PC-3 (cell line): ENCODE results near the gene MAD1L1. TPM values are rescaled to one million over a fixed set of nuclear protein-coding genes. Genes with fewer than 3 reads are reported as not detected.

Source experiments
- ATAC-seq: fragments of 200-7000 bp; cut with Tn5 transposase; 2 replicates; pipeline ENCODE4 v1.9.1; 2020; ENCODE audit warnings: mild to moderate bottlenecking, moderate library complexity
- BruUV-seq: library from RNA; stranded (reverse); fragments of 400-500 nt; replicated peaks from 2 replicates; lab custom pipeline; 2021; lab: Mats Ljungman, UMichigan
- CTCF ChIA-PET: fragments of 300-600 bp; sonication (Branson Sonifier 250); formaldehyde crosslinking; loops from one replicate; lab custom pipeline; 2022; ENCODE audit warnings: antibody characterized with exemption; lab: Charles Lee
- POLR2A ChIA-PET: fragments of 300-600 bp; sonication (Branson Sonifier 250); formaldehyde crosslinking; loops from one replicate; lab custom pipeline; 2022; ENCODE audit warnings: antibody characterized with exemption; ENCODE audit not compliant: unreplicated experiment; lab: Charles Lee
- DNase-seq: peaks from one replicate; pipeline ENCODE4 v3.0.0-alpha.2; 2015
- H2AFZ ChIP-seq: fragments of 300-600 bp; sonication (generic); 2 replicates; pipeline ENCODE4 v1.6.0; 2016; ENCODE audit warnings: antibody characterized with exemption, low read length
- H3F3A ChIP-seq: fragments of 300-600 bp; sonication (generic); one replicate; pipeline ENCODE4 v1.6.0; 2017; ENCODE audit warnings: antibody characterized with exemption, low read length, control low read depth, mild to moderate bottlenecking; ENCODE audit not compliant: unreplicated experiment
- H3K27ac ChIP-seq: fragments of 300-600 bp; sonication (generic); 2 replicates; pipeline ENCODE4 v1.5.1; 2016; ENCODE audit warnings: mild to moderate bottlenecking, low read length
- H3K27me3 ChIP-seq: fragments of 300-600 bp; sonication (generic); 2 replicates; pipeline ENCODE4 v1.6.1; 2016; ENCODE audit warnings: low read length, mixed read lengths
- H3K36me3 ChIP-seq: fragments of 300-600 bp; sonication (generic); 2 replicates; pipeline ENCODE4 v1.6.1; 2016; ENCODE audit warnings: low read depth, mixed run types, low read length, mixed read lengths
- H3K4me1 ChIP-seq: fragments of 300-600 bp; sonication (generic); 2 replicates; pipeline ENCODE4 v1.5.1; 2016; ENCODE audit warnings: low read length; ENCODE audit not compliant: insufficient read depth
- H3K4me2 ChIP-seq: fragments of 300-600 bp; sonication (generic); 2 replicates; pipeline ENCODE4 v1.6.0; 2016; ENCODE audit warnings: low read length
- H3K4me3 ChIP-seq: fragments of 300-600 bp; sonication (generic); 2 replicates; pipeline ENCODE4 v1.5.1; 2016; ENCODE audit warnings: mild to moderate bottlenecking, low read length, mixed read lengths
- H3K79me2 ChIP-seq: fragments of 300-600 bp; sonication (generic); 2 replicates; pipeline ENCODE4 v1.6.1; 2017; ENCODE audit warnings: low read length, mixed read lengths
- H3K9ac ChIP-seq: fragments of 300-600 bp; sonication (generic); 2 replicates; pipeline ENCODE4 v1.6.0; 2016; ENCODE audit warnings: mild to moderate bottlenecking, low read length
- H3K9me2 ChIP-seq: fragments of 300-600 bp; sonication (generic); replicated peaks from 2 replicates; pipeline ENCODE4 v1.6.1; 2016; ENCODE audit warnings: mixed run types, low read length, mixed read lengths
- H3K9me3 ChIP-seq: fragments of 300-600 bp; sonication (generic); 2 replicates; pipeline ENCODE4 v1.6.1; 2016; ENCODE audit warnings: low read length, mixed read lengths
- H4K20me1 ChIP-seq: fragments of 300-600 bp; sonication (generic); 2 replicates; pipeline ENCODE4 v1.6.1; 2016; ENCODE audit warnings: low read length, mixed read lengths
- EZH2 ChIP-seq: fragments of 300-600 bp; sonication (generic); IDR thresholded peaks from one replicate; pipeline ENCODE4 v1.6.1; 2017; ENCODE audit warnings: antibody characterized with exemption, mild to moderate bottlenecking, low read length; ENCODE audit not compliant: unreplicated experiment
- EZH2phosphoT487 ChIP-seq: fragments of 300-600 bp; sonication (generic); IDR thresholded peaks from 2 replicates; pipeline ENCODE4 v1.6.1; 2018; ENCODE audit warnings: mild to moderate bottlenecking, antibody characterized with exemption, low read length, borderline replicate concordance
- intact Hi-C: fragments of 100-400 bp; cut with micrococcal nuclease; formaldehyde crosslinking; loops from 2 replicates; pipeline ENCODE4 v1.9.0; 2023
- total RNA-seq: library from RNA; depleted of rRNA; stranded (reverse); fragments of >200 nt; gene quantifications from 2 replicates; pipeline ENCODE4 v1.2.3, GENCODE V29; 2014
- TF ChIP-seq, protein P1 (sequence below): fragments of 300-600 bp; sonication (generic); conservative IDR thresholded peaks from 2 replicates; pipeline ENCODE4 v1.5.1; 2017; ENCODE audit warnings: antibody characterized with exemption, low read depth, mild to moderate bottlenecking, low read length

MAD1L1 gene
- total RNA-seq, 1 experiment from 2014 or later, result 88.4 TPM

DNA sequence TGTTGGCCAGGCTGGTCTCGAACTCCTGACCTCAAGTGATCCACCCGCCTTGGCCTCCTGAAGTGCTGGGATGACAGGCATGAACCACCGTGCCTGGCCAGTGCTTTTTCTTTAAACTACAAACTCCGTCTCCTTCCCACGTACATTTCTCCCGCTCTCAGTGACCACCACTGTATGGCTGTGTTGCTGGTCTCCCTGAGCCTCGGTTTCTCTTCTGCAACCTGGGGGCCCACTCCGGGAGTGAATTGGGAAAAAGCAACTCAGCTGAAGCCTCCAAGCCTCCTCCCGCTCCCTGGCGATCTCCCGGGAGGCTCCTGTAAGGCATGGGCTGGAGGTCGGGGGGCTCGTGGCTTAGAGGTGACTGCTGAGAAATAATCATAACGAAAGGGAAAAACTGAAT, 426.4 kb downstream of the MAD1L1 start:
- CTCF ChIA-PET, result no interaction called here
- Histone ChIP-seq H3K27me3 (no peaks in the 10 kb centered on the region), H2AFZ (no peak overlapping the region), H3K4me3 (no peak overlapping the region), H4K20me1 (no peaks in the 10 kb centered on the region), H3K27ac (no peak overlapping the region), H3K9ac (no peak overlapping the region), H3K36me3 (no peaks in the 10 kb centered on the region), H3K79me2 (no peaks in the 10 kb centered on the region), H3K9me3 (no peaks in the 10 kb centered on the region), H3K9me2 (no peaks in the 10 kb centered on the region), H3K4me1 (no peaks in the 10 kb centered on the region), H3F3A (no peaks in the 10 kb centered on the region), H3K4me2 (no peak overlapping the region)
- DNase-seq, result no peak
- no TSS peak for BruUV-seq
- POLR2A ChIA-PET, result no interaction called here
- intact Hi-C loops, result no loop called here
- TF ChIP-seq EZH2 (no peak), EZH2phosphoT487 (no peak)
- TF ChIP-seq, protein P1, sequence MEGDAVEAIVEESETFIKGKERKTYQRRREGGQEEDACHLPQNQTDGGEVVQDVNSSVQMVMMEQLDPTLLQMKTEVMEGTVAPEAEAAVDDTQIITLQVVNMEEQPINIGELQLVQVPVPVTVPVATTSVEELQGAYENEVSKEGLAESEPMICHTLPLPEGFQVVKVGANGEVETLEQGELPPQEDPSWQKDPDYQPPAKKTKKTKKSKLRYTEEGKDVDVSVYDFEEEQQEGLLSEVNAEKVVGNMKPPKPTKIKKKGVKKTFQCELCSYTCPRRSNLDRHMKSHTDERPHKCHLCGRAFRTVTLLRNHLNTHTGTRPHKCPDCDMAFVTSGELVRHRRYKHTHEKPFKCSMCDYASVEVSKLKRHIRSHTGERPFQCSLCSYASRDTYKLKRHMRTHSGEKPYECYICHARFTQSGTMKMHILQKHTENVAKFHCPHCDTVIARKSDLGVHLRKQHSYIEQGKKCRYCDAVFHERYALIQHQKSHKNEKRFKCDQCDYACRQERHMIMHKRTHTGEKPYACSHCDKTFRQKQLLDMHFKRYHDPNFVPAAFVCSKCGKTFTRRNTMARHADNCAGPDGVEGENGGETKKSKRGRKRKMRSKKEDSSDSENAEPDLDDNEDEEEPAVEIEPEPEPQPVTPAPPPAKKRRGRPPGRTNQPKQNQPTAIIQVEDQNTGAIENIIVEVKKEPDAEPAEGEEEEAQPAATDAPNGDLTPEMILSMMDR, result no peak
- no peak for ATAC-seq

DNA sequence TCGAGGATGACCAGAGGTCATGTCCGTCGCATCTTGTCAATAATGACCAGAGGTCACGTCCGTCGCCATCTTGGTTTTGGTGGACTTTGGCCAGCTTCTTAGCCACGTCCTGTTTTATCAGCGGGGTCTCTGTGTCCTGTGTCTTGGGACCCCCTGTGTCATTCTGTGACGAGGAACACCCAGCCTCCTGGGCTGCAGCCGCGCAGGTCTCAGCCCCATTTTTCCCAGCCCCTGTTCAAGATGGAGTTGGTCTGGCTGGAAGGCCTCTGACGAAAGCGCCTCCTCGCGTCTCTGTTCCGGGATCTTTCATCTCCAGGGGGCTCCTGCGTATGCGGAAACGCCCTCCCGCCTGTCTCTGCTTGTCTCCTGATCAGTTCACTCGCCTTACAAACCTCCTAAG, 428.4 kb downstream of the MAD1L1 start:
- no peaks in the 10 kb centered on the region for H3K4me1 ChIP-seq
- no peaks in the 10 kb centered on the region for H3F3A ChIP-seq
- no peaks in the 10 kb centered on the region for H3K9me2 ChIP-seq
- DNase-seq (no peak), ATAC-seq (no peak)
- no peaks in the 10 kb centered on the region for H4K20me1 ChIP-seq
- ChIA-PET CTCF (no interaction called here), POLR2A (interaction anchor here (0.6 kb wide), 1 partner anchor 9 kb away, joined by 5 read pairs; no protein-coding TSS in a partner anchor)
- no peak overlapping the region for H2AFZ ChIP-seq
- H3K9me3 ChIP-seq, result no peaks in the 10 kb centered on the region
- H3K79me2 ChIP-seq, result no peaks in the 10 kb centered on the region
- no peak overlapping the region for H3K9ac ChIP-seq
- no peak overlapping the region for H3K4me3 ChIP-seq
- H3K27me3 ChIP-seq, result no peaks in the 10 kb centered on the region
- no peaks in the 10 kb centered on the region for H3K36me3 ChIP-seq
- intact Hi-C loops, result no loop called here
- H3K4me2 ChIP-seq, result no peak overlapping the region
- TF ChIP-seq EZH2phosphoT487, result no peak
- no peak for TF ChIP-seq EZH2
- TF ChIP-seq, protein P1, result no peak
- H3K27ac ChIP-seq, result no peak overlapping the region
- BruUV-seq, result no TSS peak

DNA sequence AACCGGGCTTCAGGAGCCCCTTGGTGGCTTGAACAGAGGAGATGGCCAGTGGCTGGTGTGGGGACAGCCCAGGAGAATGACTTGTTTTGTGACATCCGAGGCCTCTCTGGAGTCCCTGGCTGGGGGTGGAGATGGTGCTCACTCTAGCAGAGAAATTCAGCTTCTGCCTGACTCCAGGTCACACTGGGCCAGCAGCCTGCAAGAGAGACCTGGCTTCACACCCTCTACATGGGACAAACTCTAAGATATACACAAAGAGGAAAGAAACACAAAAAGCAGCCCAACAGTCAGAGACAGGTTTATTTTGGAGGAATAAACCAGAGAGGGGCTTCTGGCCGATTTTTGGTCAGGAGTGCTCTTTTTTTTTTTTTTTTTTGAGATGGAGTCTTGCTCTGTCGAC, 429.8 kb downstream of the MAD1L1 start:
- Histone ChIP-seq H3K79me2 (no peaks in the 10 kb centered on the region), H3F3A (no peaks in the 10 kb centered on the region), H3K9ac (no peak overlapping the region), H3K4me1 (no peaks in the 10 kb centered on the region), H3K4me3 (no peak overlapping the region), H3K9me3 (no peaks in the 10 kb centered on the region), H3K27me3 (no peaks in the 10 kb centered on the region), H2AFZ (no peak overlapping the region), H4K20me1 (no peaks in the 10 kb centered on the region), H3K4me2 (no peak overlapping the region), H3K27ac (no peak overlapping the region), H3K36me3 (no peaks in the 10 kb centered on the region), H3K9me2 (no peaks in the 10 kb centered on the region)
- POLR2A ChIA-PET, result no interaction called here
- TF ChIP-seq EZH2, result no peak
- TF ChIP-seq, protein P1, result no peak
- TF ChIP-seq EZH2phosphoT487, result no peak
- CTCF ChIA-PET, result no interaction called here
- intact Hi-C loops, result no loop called here
- ATAC-seq, result no peak
- BruUV-seq, result no TSS peak
- DNase-seq, result no peak
